Epidermal melanocyte (primary cell): ENCODE measurements around the gene VWA5A.
A peak's percentile ranks its signal among the peaks of the same experiment; 100 is the strongest.

Experiments
- DNase-seq: peaks from one replicate; pipeline ENCODE4 v3.0.0; 2011; ENCODE audit warnings: low spot score; ENCODE audit not compliant: insufficient read length

VWA5A gene

DNA sequence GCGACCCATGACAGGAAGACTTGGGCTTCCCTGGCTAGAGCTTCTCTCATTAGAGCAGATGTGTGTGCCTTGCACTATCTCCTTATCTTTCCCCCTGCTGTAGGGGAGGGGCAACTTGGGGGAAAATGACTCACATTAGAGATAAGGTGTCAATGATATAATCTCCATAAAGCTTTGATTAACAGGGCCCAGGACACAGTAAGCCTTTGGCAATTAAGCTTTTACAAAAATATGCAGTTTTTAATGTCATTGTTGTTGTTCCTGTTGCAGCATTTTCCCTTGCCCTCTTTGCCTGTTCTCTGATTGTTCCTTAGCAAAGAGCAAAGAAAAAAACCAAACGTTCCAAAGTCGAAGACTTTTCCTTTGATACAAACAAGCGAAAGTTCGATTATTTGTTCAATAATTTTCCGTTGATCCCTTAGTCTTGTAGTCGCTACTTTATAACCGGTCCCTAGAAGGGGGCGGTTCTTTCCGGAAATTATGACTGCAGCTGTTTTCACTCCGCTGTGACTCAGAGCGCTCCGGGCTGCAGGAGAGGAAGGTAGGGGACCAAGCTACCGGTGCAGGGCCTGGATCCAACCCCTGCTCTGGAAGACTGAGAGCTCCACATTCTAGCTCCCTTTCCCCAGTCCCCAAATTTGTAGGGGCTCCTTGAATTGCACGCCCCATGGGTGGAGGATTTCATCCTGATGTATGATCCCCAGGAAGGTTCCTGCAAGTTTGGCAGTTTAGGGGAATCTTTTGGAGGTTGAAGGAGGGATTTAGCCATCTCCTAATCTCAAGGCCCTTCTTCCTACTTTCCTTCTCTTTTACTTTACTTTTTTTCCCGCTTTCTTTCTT, at the start of gene VWA5A:
Gene VWA5A (plus strand): TSS at position 509 of the 840 bp plus-strand sequence. CDS start 2,062 bp downstream, outside the sequence.
- peak; percentile 71 for DNase-seq

- DNase-seq = no peak
These were observed 46.6 kb upstream of the VWA5A start for GRCh38 chr11:124068601-124069110.

DNA sequence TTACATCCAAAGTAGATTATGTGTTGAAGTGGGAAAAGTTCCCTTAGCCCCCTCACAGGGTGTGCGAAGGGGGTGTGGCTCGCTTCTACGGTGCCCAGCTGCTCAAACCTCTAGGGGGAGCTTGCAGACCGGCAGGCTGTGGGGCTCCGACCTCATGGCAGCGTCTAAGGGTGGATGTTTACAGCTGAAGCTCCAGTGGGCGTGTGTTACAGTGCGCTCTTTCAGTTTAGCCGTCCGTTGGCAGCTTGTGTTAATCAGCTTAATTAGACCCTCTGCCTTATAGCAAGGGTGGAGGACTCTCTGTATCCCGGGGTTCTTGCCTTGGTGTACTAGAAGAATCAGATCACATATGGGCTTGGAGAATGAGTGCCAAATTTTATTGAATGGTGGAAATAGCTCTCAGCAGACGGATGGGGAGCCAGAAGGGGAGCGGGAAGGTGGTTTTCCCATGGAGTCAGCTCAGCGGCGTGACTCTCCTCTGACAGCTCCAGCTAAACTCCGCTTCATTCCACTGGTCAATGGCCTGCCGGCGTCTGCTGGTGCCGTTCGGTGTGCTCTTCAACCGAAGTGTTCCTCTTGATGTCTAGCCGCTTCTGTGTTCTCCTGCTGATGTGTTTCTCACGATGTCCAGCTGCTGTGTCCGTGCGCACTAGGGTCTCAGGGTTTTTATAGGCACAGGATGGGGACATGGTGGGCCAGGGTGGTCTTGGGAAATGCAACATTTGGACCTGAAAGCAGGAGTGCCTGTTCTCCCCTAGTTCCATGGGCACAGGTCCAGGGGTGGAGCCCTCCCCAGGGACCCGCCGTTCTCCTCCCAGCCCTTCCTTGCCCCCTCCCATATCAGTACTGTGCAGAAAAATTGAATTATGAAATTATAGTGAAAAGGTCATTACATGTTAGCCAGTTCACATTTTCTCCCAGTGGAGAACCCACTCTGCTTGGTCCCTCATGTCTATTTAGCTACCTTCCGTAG, 45.5 kb upstream of the VWA5A start:
- no peak for DNase-seq

GRCh38 chr11:124070915-124071622, 44.2 kb upstream of the VWA5A start:
- DNase-seq = peak; percentile 37

- DNase-seq = no peak
These were observed 43.7 kb upstream of the VWA5A start for GRCh38 chr11:124071623-124071948.

DNA sequence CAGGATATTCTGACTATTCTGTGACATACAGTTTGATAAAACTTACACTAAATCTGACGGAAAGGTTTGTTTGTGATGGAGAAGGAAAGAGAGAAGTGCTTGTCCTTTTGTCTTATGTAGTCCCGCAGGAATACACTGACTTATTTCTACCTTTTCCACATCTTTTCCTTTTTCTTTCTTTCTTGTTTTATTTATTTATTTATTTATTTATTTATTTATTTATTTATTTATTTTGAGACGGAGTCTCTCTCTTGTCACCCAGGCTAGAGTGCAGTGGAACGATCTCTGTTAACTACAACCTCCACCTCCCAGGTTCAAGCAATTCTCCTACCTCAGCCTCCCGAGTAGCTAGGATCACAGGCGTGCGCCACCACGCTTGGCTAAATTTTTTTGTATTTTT, 43.1 kb upstream of the VWA5A start:
- DNase-seq = no peak

- no peak for DNase-seq
These were observed 40.7 kb upstream of the VWA5A start for GRCh38 chr11:124074554-124074953.

DNA sequence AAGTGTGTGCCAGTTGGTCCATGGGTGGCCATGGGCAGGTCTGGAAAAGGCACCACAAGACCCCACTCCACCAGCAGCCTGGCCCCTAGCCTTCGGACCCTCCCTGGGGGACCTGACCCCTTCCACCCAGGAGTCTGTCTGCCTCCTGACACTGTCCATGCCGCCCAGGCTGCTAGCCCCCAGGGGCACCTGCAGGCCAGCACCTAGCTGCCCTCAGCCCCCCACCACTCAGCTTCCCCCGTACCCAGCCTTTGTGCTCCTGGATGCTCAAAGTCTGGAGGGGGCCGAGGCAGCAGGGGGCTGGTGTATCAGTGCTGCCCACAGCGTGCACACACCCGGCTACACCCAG, 39.8 kb upstream of the VWA5A start:
- DNase-seq = no peak

DNA sequence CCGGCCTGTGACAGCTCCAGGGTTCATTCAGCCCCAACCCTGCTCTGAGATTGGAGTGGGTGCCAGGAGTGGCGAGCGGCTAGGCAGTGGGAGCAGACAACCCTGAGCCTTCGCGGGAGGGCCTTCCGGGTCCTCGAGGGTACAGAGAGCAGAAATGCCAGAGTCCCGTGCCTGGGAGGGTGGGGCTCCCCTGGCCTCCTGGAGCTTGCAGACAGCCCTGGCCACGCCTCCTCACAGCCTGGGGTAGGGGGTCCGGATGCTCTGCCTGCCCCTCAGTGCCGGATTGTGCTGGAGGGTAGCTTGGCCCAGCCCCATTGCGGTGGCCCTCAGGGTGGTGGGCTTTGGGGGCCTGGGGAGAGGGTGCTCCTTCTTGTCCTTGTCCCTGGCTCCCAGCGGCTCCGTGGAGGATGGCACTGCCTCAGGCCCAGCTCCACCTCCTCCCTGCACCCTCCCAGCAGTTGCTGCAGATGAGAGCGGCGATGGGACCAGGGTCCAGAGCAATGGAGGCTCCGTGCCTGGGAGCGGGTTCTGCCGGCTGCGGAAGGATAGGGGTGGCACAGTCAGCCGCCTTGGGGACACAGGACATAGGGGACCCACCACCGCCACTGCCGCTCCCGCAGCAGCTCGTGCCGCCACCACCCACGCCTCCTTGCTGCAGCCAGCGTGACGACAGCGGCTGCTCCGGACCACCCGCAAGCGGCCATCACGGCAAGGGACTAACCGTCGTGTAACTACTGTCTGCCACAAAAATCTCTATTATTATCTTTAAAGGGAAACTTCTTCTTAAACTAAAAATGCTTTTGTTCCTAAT, 39.2 kb upstream of the VWA5A start:
- no peak for DNase-seq

DNA sequence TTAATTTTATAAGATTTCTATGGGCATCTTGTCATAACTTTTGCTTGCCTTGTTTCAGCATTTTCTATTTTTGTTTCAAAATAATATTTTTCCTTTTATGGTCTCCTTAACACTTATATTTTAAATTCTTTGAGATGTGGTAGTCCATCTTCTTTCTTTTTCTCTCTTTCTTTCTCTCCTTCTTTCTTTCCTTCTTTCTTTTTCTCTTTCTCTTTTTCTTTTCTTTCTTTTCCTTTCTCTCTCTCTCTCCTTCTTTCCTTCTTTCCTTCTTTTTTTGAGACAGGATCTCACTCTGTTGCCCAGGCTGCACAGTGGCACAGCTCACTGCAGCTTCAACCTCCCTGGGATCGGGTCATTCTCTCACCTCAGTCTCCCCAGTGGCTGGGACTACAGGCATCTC, 38.0 kb upstream of the VWA5A start:
- no peak for DNase-seq

DNA sequence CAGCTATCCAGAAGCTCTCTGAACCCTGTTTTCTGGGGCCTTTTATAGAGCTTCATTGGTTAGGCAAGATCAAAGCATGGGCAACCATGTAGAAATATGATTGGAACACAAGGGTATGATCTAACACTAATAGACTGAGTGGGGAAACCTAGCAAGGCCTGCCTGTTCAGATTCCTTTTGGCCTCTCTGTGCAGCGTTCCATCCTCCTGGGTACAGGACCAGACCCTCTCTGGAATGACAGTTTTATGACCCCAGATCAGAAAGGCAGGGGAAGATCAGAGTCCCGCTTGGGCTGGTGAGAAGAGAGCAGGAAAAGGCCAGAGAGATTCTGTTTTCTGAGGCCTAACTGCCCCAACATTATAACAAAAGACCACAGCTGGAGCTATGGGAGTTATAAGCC, 36.7 kb upstream of the VWA5A start:
- DNase-seq = no peak

- DNase-seq = no peak
These were observed 35.5 kb upstream of the VWA5A start for GRCh38 chr11:124079631-124080326.

- no peak for DNase-seq
These were observed 34.8 kb upstream of the VWA5A start for GRCh38 chr11:124080327-124081001.

DNA sequence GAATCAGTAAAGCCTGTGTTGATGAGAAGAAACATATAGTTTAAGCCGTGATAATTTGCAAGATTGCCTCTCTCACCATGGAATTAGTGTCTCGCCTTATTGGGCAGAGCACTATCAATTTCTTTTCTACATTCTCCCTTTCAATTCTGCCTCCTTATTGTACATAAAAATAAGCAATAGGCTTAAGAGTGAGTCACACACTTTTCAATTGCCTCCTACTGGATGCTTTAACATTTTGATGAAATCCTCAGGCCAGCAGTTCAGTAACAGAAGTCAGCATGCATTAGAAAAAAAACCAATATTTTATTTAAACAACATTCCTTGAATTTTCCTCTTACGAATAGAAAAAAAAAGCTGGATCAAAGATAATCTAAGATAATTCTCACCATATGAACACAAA, 33.8 kb upstream of the VWA5A start:
- DNase-seq = no peak

DNA sequence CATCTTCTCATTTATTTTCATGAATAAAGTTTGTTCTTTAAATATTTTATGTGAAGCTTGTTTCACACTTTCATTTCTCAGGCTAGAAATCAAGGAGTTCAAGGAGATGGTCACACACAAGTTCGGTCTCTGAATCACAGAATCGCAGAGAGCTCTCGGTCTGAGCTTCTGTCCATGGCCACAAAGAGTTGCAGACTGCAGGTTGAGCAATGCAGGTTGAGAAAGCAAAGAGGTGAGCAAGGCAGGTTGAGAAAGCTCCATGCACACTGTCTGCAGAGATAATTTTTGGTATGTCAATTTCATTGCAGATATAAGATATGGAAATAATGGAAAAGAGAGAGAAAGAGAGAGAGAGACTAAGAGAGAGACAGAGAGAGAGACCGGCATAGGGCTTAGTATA, 32.9 kb upstream of the VWA5A start:
- no peak for DNase-seq

DNA sequence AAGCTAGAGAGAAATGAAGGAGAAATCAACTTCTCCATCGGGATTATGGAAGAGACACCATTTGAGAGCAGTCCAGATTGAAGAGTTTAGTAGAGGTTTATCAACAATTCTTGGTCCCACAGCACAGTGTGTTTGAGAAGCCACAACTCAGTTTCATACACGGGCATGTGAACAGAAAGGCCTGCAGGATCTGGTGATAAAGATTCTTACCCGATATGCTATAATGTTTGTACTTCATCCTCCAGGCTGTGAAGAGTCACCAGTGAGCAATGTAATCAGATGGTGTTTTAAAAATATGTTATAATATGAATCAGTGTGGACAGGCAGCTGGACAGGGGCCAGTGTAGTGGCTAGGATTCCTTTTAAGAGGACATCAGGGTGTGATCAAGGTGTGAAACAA, 29.7 kb upstream of the VWA5A start:
- no peak for DNase-seq

DNA sequence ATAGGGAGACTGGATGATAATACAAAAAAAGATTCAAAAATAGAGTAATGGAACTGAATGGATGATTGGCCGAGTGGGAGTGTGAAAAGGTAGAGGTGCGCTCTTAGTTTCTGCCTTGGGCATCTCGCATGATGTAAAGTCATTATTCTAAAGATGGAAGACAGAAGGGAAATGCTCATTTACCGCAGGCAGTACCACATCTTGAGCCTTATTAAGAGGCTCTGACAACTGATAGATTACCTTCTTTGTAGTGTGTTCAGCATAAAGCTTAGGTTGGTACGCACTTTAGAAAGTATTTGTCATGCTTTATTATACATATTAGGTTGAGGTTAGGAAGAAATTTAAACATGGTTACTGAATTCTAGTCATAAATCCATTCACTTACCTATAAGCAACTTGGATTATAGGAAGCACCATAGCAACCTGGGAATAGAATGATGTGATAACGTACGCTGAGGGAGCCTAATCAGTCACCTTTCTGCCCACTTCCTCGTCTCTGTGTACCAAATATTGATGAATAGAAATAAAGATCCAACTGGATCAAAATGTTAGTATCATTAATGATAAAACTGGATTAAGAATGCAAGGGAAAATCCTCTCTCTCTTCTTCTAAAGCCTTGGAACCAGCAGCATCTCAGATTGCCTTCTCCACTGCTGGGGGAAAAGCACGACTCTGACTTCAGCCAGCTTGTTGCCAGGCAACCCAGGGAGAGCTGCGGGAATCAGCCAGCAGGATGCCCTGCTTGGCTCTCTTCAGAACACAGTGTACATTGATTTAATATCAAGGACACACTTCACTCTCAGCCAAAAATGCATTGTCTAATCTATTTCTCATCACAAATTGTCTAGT, 29.0 kb upstream of the VWA5A start:
- DNase-seq = no peak

- DNase-seq = no peak
These were observed 24.3 kb upstream of the VWA5A start for GRCh38 chr11:124090996-124091395.

GRCh38 chr11:124093330-124093729, 21.9 kb upstream of the VWA5A start:
- DNase-seq = no peak
